ENCODE data around the gene TRAF1.

TRAF1 gene

DNA sequence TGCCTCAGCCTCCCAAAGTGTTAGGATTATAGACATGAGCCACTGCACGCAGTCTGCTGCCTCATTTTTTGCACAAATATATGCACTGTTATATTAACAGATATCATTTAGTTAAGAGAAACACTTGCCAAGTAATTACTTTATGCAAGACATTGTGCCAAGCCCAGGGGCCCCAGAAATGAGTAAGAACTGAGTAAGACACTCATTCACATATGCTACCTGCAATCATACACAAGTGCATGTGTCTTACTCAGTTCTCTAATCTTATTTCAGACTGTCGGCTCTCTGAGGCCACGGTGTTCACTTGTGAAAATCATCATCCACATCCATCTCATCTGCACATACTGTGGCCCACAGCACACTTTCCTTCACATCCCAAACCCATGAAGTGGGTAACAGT, 16.0 kb downstream of the TRAF1 start:
- DNase-seq (ENCODE audit: low read depth in 2 of 2): no peak

- DNase-seq (ENCODE audit: low read depth in 2 of 2): no peak
Observed at GRCh38 chr9:120909904-120910303, 16.7 kb downstream of the TRAF1 start.

- no peak for DNase-seq (ENCODE audit: low read depth in 2 of 2)
Observed at GRCh38 chr9:120905315-120906164, 21.1 kb downstream of the TRAF1 start.

DNA sequence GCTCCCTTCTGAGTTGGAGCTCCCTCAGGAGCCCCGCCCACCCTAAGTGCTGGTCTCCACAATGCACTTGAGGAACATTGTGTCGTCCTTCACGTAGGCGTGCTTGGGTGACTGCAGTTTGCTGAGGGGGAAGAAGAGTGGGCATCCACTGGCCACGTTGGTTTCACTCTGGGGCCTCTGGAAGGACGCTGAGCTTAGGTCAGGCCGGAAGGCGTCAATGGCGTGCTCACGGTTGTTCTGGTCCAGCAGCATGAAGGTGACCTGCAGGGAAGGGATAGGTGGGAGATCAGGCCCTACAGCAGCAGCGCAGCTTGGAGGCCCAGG, 21.7 kb downstream of the TRAF1 start:
- no peak for DNase-seq (ENCODE audit: low read depth in 2 of 2)

DNA sequence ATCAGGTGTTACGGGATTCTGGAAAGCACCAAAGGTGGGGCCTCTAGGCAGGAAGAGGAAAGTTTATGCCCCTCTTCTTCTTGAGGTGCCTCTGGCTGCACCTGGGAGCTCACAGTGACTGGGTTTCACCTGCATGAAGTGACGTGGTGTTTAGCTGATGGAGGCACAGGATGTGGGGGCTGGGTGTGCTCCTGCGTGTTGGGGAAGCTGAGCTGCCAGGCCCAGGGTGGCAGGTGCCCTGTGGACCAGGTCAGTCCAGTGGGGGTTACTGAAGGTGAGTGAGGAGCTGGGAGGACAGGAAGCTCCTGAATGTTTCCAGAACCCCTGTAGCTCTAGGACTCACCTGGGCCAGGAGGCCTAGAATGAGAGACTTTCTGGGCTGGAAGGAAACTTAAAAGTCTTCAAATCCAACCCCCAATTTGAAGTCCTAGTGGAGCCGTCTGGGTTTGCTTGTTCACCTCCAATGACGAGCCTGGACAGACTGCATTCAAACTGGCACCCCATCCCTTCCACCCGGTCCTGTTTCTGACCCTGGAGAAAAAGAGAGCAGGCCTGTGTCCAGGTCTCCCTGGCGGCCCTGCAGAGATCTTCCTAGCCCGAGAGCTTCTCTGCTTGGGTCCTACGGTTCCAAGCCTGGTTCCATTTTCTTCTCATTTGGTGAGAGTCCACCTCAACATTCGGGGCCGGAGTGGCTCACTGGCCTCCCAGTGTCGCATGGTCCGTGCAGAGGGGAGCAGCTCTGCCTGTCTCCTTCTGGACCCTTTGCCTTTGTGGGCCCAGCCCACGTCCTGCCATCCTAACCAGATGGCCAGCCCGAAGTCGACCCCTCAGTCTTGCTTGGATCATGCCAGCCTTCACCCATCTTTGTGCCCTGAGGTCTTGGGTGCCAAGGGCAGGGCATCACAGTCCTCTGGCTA, 22.3 kb downstream of the TRAF1 start:
- no peak for DNase-seq (ENCODE audit: low read depth in 2 of 2)

DNA sequence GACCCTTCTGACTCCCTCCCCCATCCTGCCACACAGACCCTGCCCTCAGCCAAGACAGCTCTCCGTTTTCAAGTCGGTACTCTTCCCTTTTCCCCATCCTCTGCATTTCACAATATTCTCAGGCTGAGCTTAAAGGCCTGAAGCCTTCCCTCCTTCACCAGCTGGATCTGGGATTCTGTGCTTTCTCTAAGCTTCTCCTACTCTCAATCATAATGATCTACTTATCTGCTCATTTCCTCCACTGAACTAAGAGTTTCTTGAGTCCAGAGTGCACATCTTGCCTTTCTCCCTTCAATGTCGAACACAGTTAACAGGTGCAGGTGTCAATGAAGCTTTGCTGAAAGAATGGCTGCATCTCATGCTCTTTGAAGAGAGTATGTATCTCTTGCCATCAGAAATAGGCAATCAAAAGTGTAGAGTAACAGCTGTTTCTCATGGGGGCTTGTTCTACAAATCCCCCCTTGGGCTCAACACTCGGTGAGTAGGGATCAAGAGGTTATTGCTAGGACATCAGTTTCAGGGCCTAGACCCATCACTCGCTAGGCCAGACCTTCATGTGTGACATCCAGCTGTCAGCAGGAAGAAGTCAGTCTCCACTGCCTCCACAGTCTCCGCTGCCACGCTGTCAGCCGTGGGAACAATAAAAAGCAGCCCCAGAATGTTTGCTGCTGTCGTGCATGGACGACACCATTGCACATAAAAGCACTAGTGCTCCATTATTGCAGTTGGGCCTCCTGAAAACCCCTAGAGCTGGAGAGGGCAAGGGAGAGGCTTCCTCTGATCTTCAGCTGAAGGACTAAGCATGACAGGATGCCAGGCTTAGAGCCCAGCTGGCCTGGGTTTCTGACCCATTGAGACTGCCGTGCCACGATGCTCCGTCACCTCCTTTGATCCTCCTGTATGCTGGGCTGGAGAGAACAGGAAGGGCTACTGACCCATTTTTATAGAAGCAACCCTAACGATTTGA, 23.7 kb downstream of the TRAF1 start:
- DNase-seq (ENCODE audit: low read depth in 2 of 2): no peak

- no peak for DNase-seq (ENCODE audit: low read depth in 2 of 2)
Observed at GRCh38 chr9:120901755-120902568, 24.6 kb downstream of the TRAF1 start.

DNA sequence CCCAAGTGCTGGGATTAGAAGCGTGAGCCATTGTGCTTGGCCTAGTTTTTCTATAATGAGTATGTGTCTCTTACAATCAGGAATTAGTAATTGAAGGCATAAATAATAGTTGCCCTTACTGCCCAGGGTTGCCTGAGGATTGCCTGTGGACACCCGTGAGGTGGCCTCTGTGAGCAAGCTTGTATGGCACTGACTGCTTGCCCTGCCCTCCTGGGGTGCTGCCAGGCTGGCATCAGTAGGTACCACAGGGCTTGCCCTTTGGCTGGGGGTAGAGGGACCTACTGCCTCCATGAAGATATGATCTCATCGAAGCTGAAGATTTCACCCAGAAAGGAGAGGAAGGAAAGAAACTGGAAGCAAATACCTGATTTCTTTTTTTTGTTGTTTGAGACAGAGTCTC, 25.8 kb downstream of the TRAF1 start:
- no peak for DNase-seq (ENCODE audit: low read depth in 2 of 2)

DNA sequence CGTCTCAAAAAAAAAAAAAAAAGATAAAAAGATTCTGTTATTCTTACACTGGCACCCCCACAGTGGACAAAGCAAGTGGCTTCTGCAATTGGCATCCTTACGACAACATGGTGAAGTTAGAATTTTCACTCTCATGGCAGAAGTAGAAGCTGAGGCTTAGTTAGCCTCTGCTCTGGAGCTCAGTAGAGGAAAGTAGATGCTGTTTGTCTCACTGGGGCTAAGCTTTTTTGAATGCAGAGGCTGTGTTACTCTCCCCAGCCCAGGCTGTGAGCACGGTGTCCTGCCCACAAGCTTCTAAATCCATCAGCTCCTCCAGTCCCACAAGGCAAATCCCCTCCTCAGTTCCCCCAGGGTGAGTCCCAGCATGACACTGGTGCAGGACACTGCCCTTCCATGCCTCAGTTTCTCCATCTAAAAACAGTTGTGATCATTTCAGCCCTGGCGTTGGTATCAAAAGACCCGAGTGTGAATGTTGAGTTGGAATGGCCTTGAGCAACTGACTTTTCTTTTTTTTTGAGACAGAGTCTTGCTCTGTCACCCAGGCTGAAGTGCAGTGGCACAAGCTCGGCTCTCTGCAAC, 27.0 kb downstream of the TRAF1 start:
- no peak for DNase-seq (ENCODE audit: low read depth in 2 of 2)

- DNase-seq (ENCODE audit: low read depth in 2 of 2): no peak
Observed at GRCh38 chr9:120898396-120898795, 28.2 kb downstream of the TRAF1 start.

GRCh38 chr9:120895951-120896350, 30.6 kb downstream of the TRAF1 start:
- no peak for DNase-seq (ENCODE audit: low read depth in 2 of 2)

- DNase-seq (ENCODE audit: low read depth in 2 of 2): no peak
Observed at GRCh38 chr9:120894321-120895148, 32.1 kb downstream of the TRAF1 start.

- DNase-seq (ENCODE audit: low read depth in 2 of 2): no peak
Observed at GRCh38 chr9:120893611-120894307, 32.8 kb downstream of the TRAF1 start.

DNA sequence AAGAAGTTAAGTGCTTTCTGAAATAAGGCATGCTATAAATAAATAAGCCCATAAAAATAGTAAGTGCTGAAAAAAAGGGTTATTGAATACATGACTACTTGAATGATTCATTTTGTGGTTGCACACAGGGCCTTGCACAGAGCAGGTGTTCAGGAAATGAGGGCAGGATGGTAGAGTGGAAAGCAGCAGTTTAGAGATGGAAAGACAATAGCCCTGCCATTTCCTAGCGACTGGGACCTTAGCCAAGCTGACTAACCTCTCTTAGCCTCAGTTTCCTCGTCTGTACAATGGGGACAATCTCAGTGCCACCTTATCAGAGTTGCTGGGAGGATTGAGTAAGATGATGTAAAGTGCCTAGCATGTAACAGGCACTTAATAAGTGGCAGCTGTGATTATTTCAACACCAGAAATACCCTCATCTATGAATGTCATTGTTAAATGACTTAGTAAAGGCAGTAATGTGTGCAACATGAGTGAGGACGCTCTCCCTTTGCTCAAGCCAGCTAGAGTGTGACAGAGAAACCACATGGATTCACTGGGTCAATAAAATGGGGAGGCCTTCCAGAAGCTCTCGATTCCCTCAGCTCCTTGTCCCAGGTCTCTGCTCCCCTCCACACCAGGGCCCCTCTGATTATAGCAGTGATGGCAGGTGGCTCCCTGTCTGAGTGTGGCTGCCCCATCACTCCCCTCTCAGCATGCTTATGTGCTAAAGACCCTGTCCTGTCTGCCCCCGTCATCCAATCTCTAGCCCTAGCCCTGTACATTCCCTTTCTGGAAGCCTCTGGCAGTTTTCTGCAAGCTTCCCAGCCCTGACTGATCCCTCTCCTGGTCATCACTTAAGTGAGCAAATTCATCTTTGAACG, 33.6 kb downstream of the TRAF1 start:
- DNase-seq (ENCODE audit: low read depth in 2 of 2): no peak

- no peak for DNase-seq (ENCODE audit: low read depth in 2 of 2)
Observed at GRCh38 chr9:120891884-120892747, 34.5 kb downstream of the TRAF1 start.

- DNase-seq (ENCODE audit: low read depth in 2 of 2): no peak
Observed at GRCh38 chr9:120891245-120891883, 35.2 kb downstream of the TRAF1 start.

Data from fibroblast of skin of left biceps (primary cell).